ENCODE data around the gene MESP1.

DNA sequence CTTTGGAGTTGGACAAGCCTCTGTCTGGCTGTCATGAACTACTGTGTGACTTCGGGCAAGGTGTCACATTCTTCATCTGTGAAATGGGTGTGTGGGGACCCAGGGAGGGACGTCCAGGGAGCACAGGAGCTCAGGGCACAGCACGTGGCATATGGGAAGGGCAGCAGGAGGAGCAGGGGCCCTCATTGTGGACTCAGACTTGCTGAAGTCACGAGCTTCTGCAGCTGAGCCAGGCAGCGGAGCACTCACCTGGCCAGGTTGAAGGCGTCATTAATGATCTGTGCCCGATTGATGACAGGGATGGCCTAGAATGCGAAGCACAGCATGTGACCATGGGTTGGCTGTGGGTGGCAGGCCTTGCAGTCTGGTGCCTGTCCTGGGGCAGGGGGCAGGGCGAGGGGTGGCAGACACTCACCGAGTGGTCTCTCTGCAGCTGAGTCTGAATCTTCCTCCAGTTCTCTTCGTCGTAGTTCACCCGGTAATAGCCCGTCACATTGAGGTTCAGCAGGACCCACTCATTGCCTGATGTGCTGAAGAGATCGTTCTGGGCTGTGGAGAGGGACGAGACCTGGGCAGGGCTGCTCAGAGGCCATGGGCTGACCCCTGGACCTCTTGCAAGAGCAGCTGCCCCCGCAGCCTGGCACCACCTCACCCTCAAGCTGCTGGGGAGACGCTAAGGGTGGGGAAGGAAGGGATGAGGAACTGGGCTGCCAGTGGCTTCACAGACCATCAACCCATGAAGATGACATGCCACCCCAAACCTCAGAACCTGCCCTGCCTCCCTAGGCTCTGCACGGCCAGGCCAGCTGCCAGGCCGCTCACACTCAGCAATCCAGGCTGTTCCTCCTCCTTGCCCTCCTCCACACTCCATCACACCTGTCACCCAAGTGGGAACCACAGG lies 48.2 kb upstream of the MESP1 start:
- no peak for TF ChIP-seq CTCF (IDR thresholded peaks at IDR 0.05; ENCODE audit: poor library complexity)
- TF ChIP-seq EZH2 (IDR thresholded peaks at IDR 0.05; ENCODE audit: borderline replicate concordance), result no peak
- no peak for TF ChIP-seq EZH2phosphoT487 (IDR thresholded peaks at IDR 0.05; ENCODE audit: low read depth, severe bottlenecking, unreplicated experiment)
